GM18519 (cell line): Measurements from ENCODE around the gene ATP10A.

Experiments
- ATAC-seq: cut with Tn5 transposase; IDR thresholded peaks from one replicate; pipeline ENCODE4 v1.9.1; 2021; ENCODE audit warnings: mild to moderate bottlenecking, moderate library complexity; ENCODE audit not compliant: unreplicated experiment, low FRiP score

ATP10A gene

DNA sequence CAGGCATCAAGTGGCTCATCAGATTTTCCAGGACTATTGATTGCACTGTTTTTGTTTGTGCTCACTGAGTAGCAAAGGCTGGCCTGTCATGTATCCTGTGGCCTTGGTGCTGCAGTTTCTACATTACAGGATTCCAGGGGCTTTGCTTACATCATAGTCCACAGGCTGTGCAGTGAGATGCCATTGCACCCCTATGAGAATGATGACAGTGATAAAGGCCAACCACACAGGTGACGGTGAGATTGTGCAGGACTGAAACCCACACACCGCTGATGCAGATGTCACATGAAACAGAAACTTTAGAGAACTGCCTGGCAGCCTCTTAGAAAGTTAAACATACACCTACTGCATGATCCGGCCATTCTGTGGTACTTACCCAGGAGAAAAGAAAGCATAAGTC is 229.3 kb downstream of the ATP10A start:
- ATAC-seq, result no peak

- ATAC-seq, result no peak
Measured at GRCh38 chr15:25631971-25632370, 231.2 kb downstream of the ATP10A start.
